Measurements from ENCODE around the gene CSH2.
"Not testable (repeated sequence)": the region's sequence is repeated elsewhere in the genome, so short reads cannot be mapped to it uniquely, and the experiment has no call there.

DNA sequence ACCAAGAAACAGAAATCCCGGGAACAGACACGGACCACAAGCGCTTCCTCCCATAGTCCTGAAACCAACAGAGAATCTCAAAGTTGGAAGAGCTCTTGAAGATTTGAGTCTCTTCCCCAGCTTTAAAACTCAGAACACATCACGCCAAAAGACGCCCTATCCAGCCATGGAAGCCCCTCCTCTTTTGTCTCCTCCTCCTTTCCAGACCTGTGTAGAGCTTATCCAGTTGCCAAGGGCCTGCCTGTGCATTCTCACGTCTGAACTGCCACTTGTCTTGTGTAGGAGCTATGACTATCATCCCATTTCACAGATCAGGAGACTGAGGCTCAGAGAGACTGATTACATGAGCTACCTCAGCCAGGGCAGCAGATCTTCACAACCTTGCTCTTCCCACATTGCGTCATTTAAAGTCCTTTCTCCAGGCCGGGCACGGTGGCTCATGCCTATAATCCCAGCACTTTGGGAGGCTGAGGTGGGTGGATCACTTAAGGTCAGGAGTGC, 9.2 kb upstream of the CSH2 start:
- TF ChIP-seq, protein P1, sequence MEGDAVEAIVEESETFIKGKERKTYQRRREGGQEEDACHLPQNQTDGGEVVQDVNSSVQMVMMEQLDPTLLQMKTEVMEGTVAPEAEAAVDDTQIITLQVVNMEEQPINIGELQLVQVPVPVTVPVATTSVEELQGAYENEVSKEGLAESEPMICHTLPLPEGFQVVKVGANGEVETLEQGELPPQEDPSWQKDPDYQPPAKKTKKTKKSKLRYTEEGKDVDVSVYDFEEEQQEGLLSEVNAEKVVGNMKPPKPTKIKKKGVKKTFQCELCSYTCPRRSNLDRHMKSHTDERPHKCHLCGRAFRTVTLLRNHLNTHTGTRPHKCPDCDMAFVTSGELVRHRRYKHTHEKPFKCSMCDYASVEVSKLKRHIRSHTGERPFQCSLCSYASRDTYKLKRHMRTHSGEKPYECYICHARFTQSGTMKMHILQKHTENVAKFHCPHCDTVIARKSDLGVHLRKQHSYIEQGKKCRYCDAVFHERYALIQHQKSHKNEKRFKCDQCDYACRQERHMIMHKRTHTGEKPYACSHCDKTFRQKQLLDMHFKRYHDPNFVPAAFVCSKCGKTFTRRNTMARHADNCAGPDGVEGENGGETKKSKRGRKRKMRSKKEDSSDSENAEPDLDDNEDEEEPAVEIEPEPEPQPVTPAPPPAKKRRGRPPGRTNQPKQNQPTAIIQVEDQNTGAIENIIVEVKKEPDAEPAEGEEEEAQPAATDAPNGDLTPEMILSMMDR (IDR thresholded peaks at IDR 0.05) = not testable (repeated sequence)
- not testable (repeated sequence) for TF ChIP-seq POLR2A (IDR thresholded peaks at IDR 0.05)
